Heart left ventricle (tissue), 16 donors: ENCODE measurements around the gene SYNDIG1. TPM values are rescaled to one million over a fixed set of nuclear protein-coding genes. Genes with fewer than 3 reads are reported as not detected.

Source experiments
- ATAC-seq, 4 donors: fragments of 200-7000 bp; cut with Tn5 transposase; one replicate each; pipeline ENCODE4 v1.9.1; 2020 to 2022; ENCODE audit warnings: moderate library complexity in 4 of 4, mild to moderate bottlenecking in 3 of 4, moderate number of reproducible peaks in 1 of 4
- DNase-seq, 5 donors: peaks; one replicate each; pipeline ENCODE4 v3.0.0-alpha.2; 2020
- H3K27ac ChIP-seq, 12 donors: fragments of 200-600 bp; sonication (generic) in 4 of 12; one replicate each; pipeline versions ENCODE4 v1.5.0 to v1.8.0; 2016 to 2022; ENCODE audit warnings: mild to moderate bottlenecking in 2 of 12
- H3K27me3 ChIP-seq, 9 donors: fragments of 200-600 bp; sonication (generic) in 2 of 9; one replicate each; pipeline versions ENCODE4 v1.5.1 to v1.8.0; 2016 to 2022; ENCODE audit warnings: mild to moderate bottlenecking in 3 of 9
- H3K36me3 ChIP-seq, 9 donors: fragments of 200-600 bp; sonication (generic) in 2 of 9; one replicate each; pipeline versions ENCODE4 v1.5.0 to v1.8.0; 2018 to 2022; ENCODE audit warnings: mild to moderate bottlenecking in 2 of 9
- H3K4me1 ChIP-seq, 12 donors: fragments of 200-600 bp; sonication (generic) in 4 of 12; one replicate each; pipeline versions ENCODE4 v1.5.0 to v1.8.0; 2016 to 2022; ENCODE audit warnings: mild to moderate bottlenecking in 3 of 12
- H3K4me3 ChIP-seq, 12 donors: fragments of 200-600 bp; sonication (generic) in 4 of 12; one replicate each; pipeline versions ENCODE4 v1.5.0 to v1.8.0; 2017 to 2022; ENCODE audit warnings: mild to moderate bottlenecking in 9 of 12, moderate library complexity in 4 of 12
- H3K9me3 ChIP-seq, 12 donors: fragments of 200-600 bp; sonication (generic) in 4 of 12; one replicate each; pipeline versions ENCODE4 v1.5.0 to v1.8.0; 2016 to 2022; ENCODE audit warnings: mild to moderate bottlenecking in 1 of 12
- POLR2A ChIP-seq, 2 donors: fragments of 450-650 bp; IDR thresholded peaks; one replicate each; pipeline ENCODE4 v1.6.1; 2017; ENCODE audit warnings: antibody characterized with exemption in 2 of 2, mild to moderate bottlenecking in 2 of 2, moderate library complexity in 2 of 2
- WGBS, 4 donors: extraction: QIAGEN DNeasy Blood & Tissue Kit in 2 of 4; methylation state at CpG; one replicate each; pipeline versions ENCODE4 v1.1.5 to v1.1.7; 2013 to 2018; 5-methylcytosine and 5-hydroxymethylcytosine counted together
- intact Hi-C, 10 donors: fragments of 100-400 bp; cut with DNase I; formaldehyde crosslinking; loops; one replicate each; pipeline versions ENCODE4 v1.11.1 to v1.14.2; 2022
- polyA plus RNA-seq, 2 donors: library from polyadenylated mRNA; stranded (reverse); fragments of 200-250 nt; gene quantifications; one replicate each; pipeline ENCODE4 v1.2.3, GENCODE V29; 2013
- total RNA-seq, 9 donors: library from RNA; depleted of rRNA in 2 of 9; stranded (reverse); fragments of >200 nt in 2 of 9; fragmentation: NEBNext Ultra II Directional in 3 of 9; extraction: Animal tissue kit (Norgen Biotek cat#: 25700) in 3 of 9; gene quantifications; one replicate each; pipeline versions ENCODE4 v1.1.0 to v1.2.4, GENCODE V29; 2016 to 2023
- TF ChIP-seq, protein P1 (sequence below), 12 donors: fragments of 200-600 bp; sonication (generic) in 4 of 12; IDR thresholded peaks; one replicate each; pipeline versions ENCODE4 v1.5.0 to v1.8.0; 2018 to 2022; ENCODE audit warnings: antibody characterized with exemption in 12 of 12, mild to moderate bottlenecking in 5 of 12
- donor health status: ischemic (EF 13 %, LVEDD 7.1; RV severe dilation, severe dysfunction).
- donor health status: healthy with polysubstance abuse.
- donor health status: DM: no; HTN: yes; CAD: no.
- donor health status: DM: no; HTN: no; CAD: no.
- donor health status: ischemic (EF 25% LVEDD 6.9; RV normal size, moderate dysfunction).
- donor health status: ischemic (EF 25% LVEDD 5.7; RV mildly dilated, moderate dysfunction).
- donor health status: healthy.
- donor health status: DM: yes; HTN: yes; CAD: no.
- donor health status: ischemic (EF 35%, LVEDD 5.7; RV mildly dilated, moderate dysfunction).
- donor health status: nonischemic (EF 11% LVEDD 7.7; RV severe dilation, severe dysfunction).
- donor health status: DM: yes; HTN: yes; CAD: no.
- donor health status: PGD.
- donor health status: ischemic (EF 29% LVEDD 5.4; RV normal size, mild dysfunction).
- donor health status: nonischemic (EF 23%, LVEDD 6.1; RV moderate dilation, normal function).

SYNDIG1 gene
- total and polyA plus RNA-seq, 11 donors, result 8.4 to 41.8 (median 23.0) TPM

DNA sequence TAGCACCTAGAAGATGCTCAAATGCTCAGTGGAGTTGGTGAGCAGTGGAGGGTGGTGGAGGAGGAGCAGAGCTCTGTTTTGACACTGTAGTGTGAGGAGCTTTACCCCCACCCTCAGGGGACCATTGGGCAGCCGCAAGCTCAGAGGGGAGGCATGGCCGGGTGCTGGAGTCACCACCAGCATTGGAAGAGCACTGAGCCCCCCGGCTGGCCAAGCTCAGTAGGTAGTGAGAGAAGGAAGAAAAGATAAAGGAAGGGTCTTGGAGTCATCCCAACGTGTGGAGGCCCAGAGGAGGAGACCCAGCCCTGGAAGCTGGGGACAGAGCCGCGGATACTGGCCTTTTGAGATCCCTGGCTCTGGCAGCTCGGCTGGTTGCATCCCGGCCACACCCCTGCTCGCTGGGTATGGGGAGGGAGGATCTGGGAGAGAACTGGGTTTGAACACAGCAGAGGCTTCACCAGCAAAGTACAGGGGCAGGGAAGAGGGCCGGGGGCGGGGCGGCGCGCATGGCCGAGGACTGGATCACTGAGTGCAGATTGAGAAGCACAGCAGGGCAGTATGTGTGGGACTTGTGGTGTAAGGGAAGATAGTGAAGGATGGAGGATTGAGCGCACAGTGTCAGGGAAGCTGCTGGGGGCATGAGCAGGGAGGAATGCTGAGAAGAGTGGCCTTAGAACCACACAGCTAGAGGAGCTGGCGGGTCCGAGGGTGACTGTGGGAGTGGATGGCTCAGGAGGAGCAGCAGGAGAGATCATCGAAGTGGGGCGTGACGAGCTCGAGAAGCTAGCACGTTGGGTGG lies 24.4 kb downstream of the SYNDIG1 start:
- H3K9me3 ChIP-seq, result no peaks in the 10 kb centered on the region
- DNase-seq (no peak), ATAC-seq (no peak)
- no peak overlapping the region for H3K4me3 ChIP-seq
- no peak overlapping the region for H3K27ac ChIP-seq
- peaks cover 0 to 34% (median 6%) of the 10 kb centered on the region in 12 donors for H3K4me1 ChIP-seq
- WGBS, 4 donors, result 78 to 85% (median 85%) methylated on average over 23 of the region's 23 CpGs
- no peaks in the 10 kb centered on the region for H3K36me3 ChIP-seq
- no peak for TF ChIP-seq POLR2A (IDR thresholded peaks at IDR 0.05)
- TF ChIP-seq, protein P1, sequence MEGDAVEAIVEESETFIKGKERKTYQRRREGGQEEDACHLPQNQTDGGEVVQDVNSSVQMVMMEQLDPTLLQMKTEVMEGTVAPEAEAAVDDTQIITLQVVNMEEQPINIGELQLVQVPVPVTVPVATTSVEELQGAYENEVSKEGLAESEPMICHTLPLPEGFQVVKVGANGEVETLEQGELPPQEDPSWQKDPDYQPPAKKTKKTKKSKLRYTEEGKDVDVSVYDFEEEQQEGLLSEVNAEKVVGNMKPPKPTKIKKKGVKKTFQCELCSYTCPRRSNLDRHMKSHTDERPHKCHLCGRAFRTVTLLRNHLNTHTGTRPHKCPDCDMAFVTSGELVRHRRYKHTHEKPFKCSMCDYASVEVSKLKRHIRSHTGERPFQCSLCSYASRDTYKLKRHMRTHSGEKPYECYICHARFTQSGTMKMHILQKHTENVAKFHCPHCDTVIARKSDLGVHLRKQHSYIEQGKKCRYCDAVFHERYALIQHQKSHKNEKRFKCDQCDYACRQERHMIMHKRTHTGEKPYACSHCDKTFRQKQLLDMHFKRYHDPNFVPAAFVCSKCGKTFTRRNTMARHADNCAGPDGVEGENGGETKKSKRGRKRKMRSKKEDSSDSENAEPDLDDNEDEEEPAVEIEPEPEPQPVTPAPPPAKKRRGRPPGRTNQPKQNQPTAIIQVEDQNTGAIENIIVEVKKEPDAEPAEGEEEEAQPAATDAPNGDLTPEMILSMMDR (IDR thresholded peaks at IDR 0.05), result no peak
- intact Hi-C loops, result no loop called here
- H3K27me3 ChIP-seq, result no peaks in the 10 kb centered on the region

DNA sequence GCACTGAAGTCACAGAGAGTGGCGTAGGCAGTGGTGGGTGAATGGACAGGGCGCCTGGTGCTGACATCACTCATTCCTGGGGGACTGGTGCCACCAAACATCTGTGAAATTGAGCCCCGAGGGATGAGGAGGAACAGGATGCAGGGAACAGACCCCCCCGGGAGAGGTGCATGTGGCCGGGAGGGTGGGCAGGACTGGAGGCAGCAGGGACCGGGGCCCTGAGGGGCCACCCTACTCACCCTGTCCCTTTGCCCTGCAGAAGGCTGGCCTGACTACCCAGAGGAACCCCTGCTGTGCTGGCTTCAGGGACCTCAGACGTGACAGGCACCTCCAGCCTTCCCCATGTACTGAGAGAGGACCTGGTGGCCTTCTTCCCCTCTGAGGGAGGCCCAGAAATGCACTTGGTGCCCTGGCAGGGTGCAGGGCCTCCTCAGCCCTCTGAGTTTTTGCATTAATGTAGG lies 25.1 kb downstream of the SYNDIG1 start:
- Histone ChIP-seq H3K36me3 (no peaks in the 10 kb centered on the region), H3K27ac (no peak overlapping the region), H3K27me3 (no peaks in the 10 kb centered on the region), H3K4me1 (peaks cover 0 to 33% (median 6%) of the 10 kb centered on the region in 12 donors), H3K4me3 (no peak overlapping the region), H3K9me3 (no peaks in the 10 kb centered on the region)
- no peak for DNase-seq
- no peak for ATAC-seq
- 79 to 88% (median 82%) methylated on average over 7 of the region's 7 CpGs for WGBS, 4 donors
- intact Hi-C loops, result no loop called here
- TF ChIP-seq POLR2A (IDR thresholded peaks at IDR 0.05), result no peak
- TF ChIP-seq, protein P1 (IDR thresholded peaks at IDR 0.05), result no peak

DNA sequence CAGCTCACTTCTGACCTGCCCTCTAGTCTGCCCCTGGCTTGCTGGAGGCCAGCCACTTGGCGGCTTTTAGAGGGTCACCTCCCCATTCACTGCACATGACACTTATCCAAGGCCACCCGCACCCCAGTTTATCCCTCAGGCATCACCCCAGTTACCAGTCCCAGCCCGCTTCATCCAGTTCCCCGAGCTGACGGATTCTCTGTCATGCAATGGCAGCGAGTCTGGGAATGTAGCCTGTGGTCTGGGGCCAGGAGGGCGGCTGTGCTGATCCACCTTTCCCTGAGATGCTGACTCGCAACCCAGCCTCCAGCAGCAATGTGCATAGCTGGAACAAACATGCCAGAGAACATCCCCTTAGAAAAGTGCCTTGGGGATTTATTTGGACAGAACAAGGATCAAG lies 25.8 kb downstream of the SYNDIG1 start:
- Histone ChIP-seq H3K36me3 (no peaks in the 10 kb centered on the region), H3K27me3 (no peaks in the 10 kb centered on the region), H3K27ac (no peak overlapping the region), H3K4me1 (peaks cover 0 to 26% (median 6%) of the 10 kb centered on the region in 12 donors), H3K9me3 (no peaks in the 10 kb centered on the region), H3K4me3 (no peak overlapping the region)
- TF ChIP-seq, protein P1 (IDR thresholded peaks at IDR 0.05), result no peak
- no peak for TF ChIP-seq POLR2A (IDR thresholded peaks at IDR 0.05)
- DNase-seq (no peak), ATAC-seq (no peak)
- intact Hi-C loops, result no loop called here
- 92 to 95% (median 93%) methylated on average over 8 of the region's 8 CpGs for WGBS, 4 donors

DNA sequence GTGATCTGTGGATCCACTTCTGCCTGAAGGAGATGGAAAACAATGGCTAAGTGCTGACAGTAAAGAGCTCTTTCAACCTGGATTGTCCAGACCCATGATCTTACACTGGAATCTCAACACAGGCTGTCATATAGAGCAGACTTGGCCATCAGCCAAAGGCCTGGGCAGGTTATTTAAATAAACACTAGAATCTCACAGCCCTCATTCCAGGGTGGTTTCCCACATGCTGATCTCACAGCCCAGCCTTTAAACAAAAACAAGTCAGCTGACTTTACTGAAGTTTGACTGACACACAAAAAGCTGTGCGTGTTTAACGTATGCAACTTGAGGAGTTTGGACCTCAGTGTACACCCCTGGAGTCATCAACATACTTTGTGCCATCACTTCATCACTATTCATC lies 28.4 kb downstream of the SYNDIG1 start:
- Histone ChIP-seq H3K27ac (peak overlapping the region in 1 of 12 donors; percentile 45), H3K4me1 (peaks cover 0 to 22% (median 8%) of the 10 kb centered on the region in 12 donors), H3K4me3 (no peak overlapping the region), H3K27me3 (no peaks in the 10 kb centered on the region), H3K9me3 (no peaks in the 10 kb centered on the region), H3K36me3 (no peaks in the 10 kb centered on the region)
- WGBS, 4 donors, result 31 to 55% (median 47%) methylated on average over 2 of the region's 2 CpGs
- DNase-seq, result no peak
- intact Hi-C loops, result no loop called here
- TF ChIP-seq, protein P1 (IDR thresholded peaks at IDR 0.05), result no peak
- no peak for TF ChIP-seq POLR2A (IDR thresholded peaks at IDR 0.05)
- no peak for ATAC-seq
